Sigmoid colon (tissue), 7 donors: ENCODE data around the gene ADGRF4. TPM values are rescaled to one million over a fixed set of nuclear protein-coding genes. Genes with fewer than 3 reads are reported as not detected.

ENCODE experiments used
- DNase-seq: peaks from one replicate; pipeline ENCODE4 v3.0.0-alpha.2; 2019
- H3K27ac ChIP-seq, 4 donors: fragments of 200-600 bp; sonication (generic); one replicate each; pipeline ENCODE4 v1.5.1; 2016 to 2019; ENCODE audit warnings: mild to moderate bottlenecking in 1 of 4
- H3K27me3 ChIP-seq, 3 donors: fragments of 200-600 bp; sonication (generic); one replicate each; pipeline ENCODE4 v1.5.1; 2019; ENCODE audit warnings: mild to moderate bottlenecking in 1 of 3
- H3K36me3 ChIP-seq, 4 donors: fragments of 200-600 bp; sonication (generic); one replicate each; pipeline ENCODE4 v1.5.1; 2016 to 2019
- H3K4me1 ChIP-seq, 4 donors: fragments of 200-600 bp; sonication (generic); one replicate each; pipeline ENCODE4 v1.5.1; 2017 to 2019
- H3K4me3 ChIP-seq, 4 donors: fragments of 200-600 bp; sonication (generic); one replicate each; pipeline ENCODE4 v1.5.1; 2017 to 2019; ENCODE audit warnings: mild to moderate bottlenecking in 2 of 4, moderate library complexity in 1 of 4
- H3K9me3 ChIP-seq, 4 donors: fragments of 200-600 bp in 3 of 4; sonication (generic) in 3 of 4; one replicate each; pipeline versions ENCODE4 v1.5.1 to v1.6.1; 2013 to 2019
- CTCF ChIP-seq, 4 experiments: fragments of 450-650 bp in 3 of 4; fragments of 200-600 bp in 1 of 4; IDR thresholded peaks; one replicate each; pipeline ENCODE4 v1.5.1; 2016 to 2019; ENCODE audit warnings: antibody characterized with exemption in 4 of 4, mild to moderate bottlenecking in 3 of 4, moderate library complexity in 2 of 4
- EP300 ChIP-seq, 4 donors: sonication (generic); formaldehyde crosslinking; IDR thresholded peaks; one replicate each; pipeline ENCODE4 v1.6.1; 2017; ENCODE audit warnings: antibody characterized with exemption in 4 of 4
- POLR2A ChIP-seq, 2 donors: fragments of 450-650 bp; IDR thresholded peaks; one replicate each; pipeline ENCODE4 v1.6.1; 2016; ENCODE audit warnings: antibody characterized with exemption in 2 of 2, mild to moderate bottlenecking in 2 of 2, moderate library complexity in 2 of 2
- POLR2AphosphoS5 ChIP-seq, 4 donors: sonication (generic); formaldehyde crosslinking; IDR thresholded peaks; one replicate each; pipeline ENCODE4 v1.6.1; 2017; ENCODE audit warnings: antibody characterized with exemption in 4 of 4
- WGBS, 2 donors: extraction: QIAGEN DNeasy Blood & Tissue Kit; methylation state at CpG; one replicate each; pipeline ENCODE4 v1.1.7; 2013; 5-methylcytosine and 5-hydroxymethylcytosine counted together
- intact Hi-C: fragments of 100-400 bp; cut with DNase I; formaldehyde crosslinking; loops from one replicate; pipeline ENCODE4 v1.15.1; 2023
- polyA plus RNA-seq, 3 donors: library from polyadenylated mRNA; stranded (reverse); fragments of 200-250 nt; gene quantifications; one replicate each; pipeline ENCODE4 v1.2.3, GENCODE V29; 2013
- total RNA-seq, 4 donors: library from RNA; depleted of rRNA; stranded (reverse); fragments of >200 nt; gene quantifications; one replicate each; pipeline ENCODE4 v1.1.0, GENCODE V29; 2016
- donor health status: healthy with polysubstance abuse.
- donor health status: Bipolar disorder and iron deficiency.
- donor health status: healthy.

ADGRF4 gene
- total and polyA plus RNA-seq, 7 donors, result 0.28 to 1.5 (median 0.83) TPM; not detected in 3

DNA sequence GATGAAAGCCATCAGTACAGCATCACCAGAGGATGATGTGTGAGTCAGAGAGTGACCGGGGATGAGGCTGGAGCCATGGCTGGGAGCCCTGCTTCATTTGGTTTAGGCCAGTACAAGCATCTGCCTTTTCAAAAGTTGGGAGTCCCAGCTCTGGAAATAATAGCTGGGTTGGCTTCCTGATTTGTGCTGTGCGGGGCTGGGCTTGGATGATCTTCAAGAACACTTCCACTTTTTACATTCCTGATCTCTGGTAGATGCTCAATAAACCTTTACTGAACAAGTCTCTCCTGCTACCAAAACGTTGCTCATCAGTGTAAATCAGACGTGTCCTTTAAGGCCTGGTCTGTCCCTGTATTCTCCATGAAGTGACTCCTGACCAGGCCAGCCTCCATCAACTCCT, 44.1 kb upstream of the ADGRF4 start:
- Histone ChIP-seq H3K4me1 (no peaks in the 10 kb centered on the region), H3K27me3 (no peaks in the 10 kb centered on the region), H3K9me3 (no peaks in the 10 kb centered on the region), H3K36me3 (no peaks in the 10 kb centered on the region), H3K4me3 (no peak overlapping the region), H3K27ac (no peak overlapping the region)
- 75 to 86% methylated on average over 4 of the region's 4 CpGs for WGBS, 2 donors
- no peak for DNase-seq
- no peak for TF ChIP-seq POLR2AphosphoS5 (IDR thresholded peaks at IDR 0.05)
- TF ChIP-seq EP300 (IDR thresholded peaks at IDR 0.05), result no peak
- TF ChIP-seq POLR2A (IDR thresholded peaks at IDR 0.05), result no peak
- no peak for TF ChIP-seq CTCF (IDR thresholded peaks at IDR 0.05)
- intact Hi-C loops, result no loop called here

GRCh38 chr6:47655719-47656595, 42.4 kb upstream of the ADGRF4 start:
- intact Hi-C loops, result no loop called here
- DNase-seq, result no peak
- Histone ChIP-seq H3K27ac (no peak overlapping the region), H3K27me3 (no peaks in the 10 kb centered on the region), H3K36me3 (no peaks in the 10 kb centered on the region), H3K4me3 (no peak overlapping the region), H3K9me3 (no peaks in the 10 kb centered on the region), H3K4me1 (no peaks in the 10 kb centered on the region)
- no peak for TF ChIP-seq POLR2AphosphoS5 (IDR thresholded peaks at IDR 0.05)
- 49 to 65% methylated on average over 7 of the region's 7 CpGs for WGBS, 2 donors

DNA sequence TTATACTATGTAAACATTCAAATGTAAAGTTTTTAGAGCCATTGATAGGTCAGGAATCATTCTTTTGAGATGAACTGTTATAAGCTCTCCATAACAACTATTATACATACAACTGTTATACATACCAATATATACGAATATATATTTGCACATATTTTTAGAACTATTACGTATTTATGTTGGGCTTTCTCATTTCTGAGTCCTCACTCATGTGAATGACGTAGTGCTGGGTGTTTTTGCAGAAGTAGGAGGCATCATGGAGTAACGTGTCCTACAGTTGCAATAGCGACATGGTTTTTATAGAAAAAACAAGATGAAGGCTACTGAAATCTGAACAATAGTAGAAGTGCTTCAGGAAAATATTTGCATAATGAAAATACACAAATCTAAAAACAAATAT, 36.4 kb upstream of the ADGRF4 start:
- DNase-seq, result no peak
- no peak for TF ChIP-seq EP300 (IDR thresholded peaks at IDR 0.05)
- TF ChIP-seq CTCF (IDR thresholded peaks at IDR 0.05), result no peak
- TF ChIP-seq POLR2AphosphoS5 (IDR thresholded peaks at IDR 0.05), result no peak
- TF ChIP-seq POLR2A (IDR thresholded peaks at IDR 0.05), result no peak
- H3K36me3 ChIP-seq, result no peaks in the 10 kb centered on the region
- H3K27ac ChIP-seq, result no peak overlapping the region
- intact Hi-C loops, result no loop called here
- H3K4me3 ChIP-seq, result no peak overlapping the region
- H3K4me1 ChIP-seq, result no peaks in the 10 kb centered on the region
- WGBS, 2 donors, result 76 to 95% methylated on average over 5 of the region's 5 CpGs
- H3K27me3 ChIP-seq, result no peaks in the 10 kb centered on the region
- no peaks in the 10 kb centered on the region for H3K9me3 ChIP-seq

DNA sequence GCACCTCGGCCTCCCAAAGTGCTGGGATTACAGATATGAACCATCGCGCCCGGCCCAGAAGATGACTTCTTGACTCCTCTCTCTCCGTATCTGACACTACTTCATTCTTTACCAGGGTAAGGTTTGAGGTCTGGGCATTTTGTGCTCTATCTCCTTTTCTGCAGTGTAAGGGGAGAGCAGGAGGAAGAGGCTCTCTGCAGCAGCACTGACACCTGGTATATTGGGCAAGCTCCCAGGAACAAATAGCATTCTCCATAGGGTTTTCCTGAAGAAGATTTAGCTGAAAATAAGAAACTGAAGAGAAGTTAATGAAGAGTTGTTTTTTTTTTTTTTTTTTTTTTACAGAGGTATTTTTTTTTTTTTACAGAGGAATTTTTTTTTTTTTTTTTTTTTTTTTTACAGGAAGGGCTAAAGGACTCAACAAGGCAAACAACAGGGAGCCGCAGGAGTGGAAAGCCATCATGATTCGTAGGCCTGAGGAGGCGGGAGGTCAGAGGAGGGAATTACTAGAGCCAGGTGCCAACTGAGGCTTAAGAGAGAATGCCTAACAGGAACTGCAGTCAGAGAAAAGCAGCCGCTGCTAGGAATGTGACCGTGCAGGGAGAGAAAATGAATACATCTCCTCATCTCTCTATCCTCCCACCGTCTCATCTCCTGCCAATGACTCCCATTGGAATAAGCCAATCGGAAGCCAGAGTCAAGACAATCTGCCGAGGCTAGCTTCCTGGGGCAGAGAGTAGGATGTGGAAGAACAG, 34.7 kb upstream of the ADGRF4 start:
- no peak for TF ChIP-seq POLR2AphosphoS5 (IDR thresholded peaks at IDR 0.05)
- TF ChIP-seq CTCF (IDR thresholded peaks at IDR 0.05), result no peak
- TF ChIP-seq EP300 (IDR thresholded peaks at IDR 0.05), result no peak
- TF ChIP-seq POLR2A (IDR thresholded peaks at IDR 0.05), result no peak
- Histone ChIP-seq H3K4me1 (no peaks in the 10 kb centered on the region), H3K9me3 (no peaks in the 10 kb centered on the region), H3K36me3 (no peaks in the 10 kb centered on the region), H3K27ac (no peak overlapping the region), H3K27me3 (no peaks in the 10 kb centered on the region), H3K4me3 (no peak overlapping the region)
- 92 to 95% methylated on average over 13 of the region's 13 CpGs for WGBS, 2 donors
- DNase-seq, result no peak
- intact Hi-C loops, result no loop called here

- no peak overlapping the region for H3K4me3 ChIP-seq
- intact Hi-C loops, result no loop called here
- 33 to 67% methylated on average over 3 of the region's 3 CpGs for WGBS, 2 donors
- no peaks in the 10 kb centered on the region for H3K9me3 ChIP-seq
- TF ChIP-seq POLR2A (IDR thresholded peaks at IDR 0.05), result no peak
- no peak for TF ChIP-seq CTCF (IDR thresholded peaks at IDR 0.05)
- TF ChIP-seq EP300 (IDR thresholded peaks at IDR 0.05), result no peak
- TF ChIP-seq POLR2AphosphoS5 (IDR thresholded peaks at IDR 0.05), result no peak
- H3K27ac ChIP-seq, result no peak overlapping the region
- no peaks in the 10 kb centered on the region for H3K27me3 ChIP-seq
- no peak for DNase-seq
- H3K4me1 ChIP-seq, result no peaks in the 10 kb centered on the region
- no peaks in the 10 kb centered on the region for H3K36me3 ChIP-seq
Measured at GRCh38 chr6:47665112-47665511, 33.3 kb upstream of the ADGRF4 start.
